A673 (cell line): ENCODE data around the gene FBXO21. TPM values are rescaled to one million over a fixed set of nuclear protein-coding genes. Genes with fewer than 3 reads are reported as not detected.

ENCODE experiments used
- BruUV-seq: library from RNA; stranded (reverse); fragments of 400-500 nt; replicated peaks from 2 replicates; lab custom pipeline; 2021; lab: Mats Ljungman, UMichigan
- CTCF ChIA-PET: fragments of 300-600 bp; sonication (Branson Sonifier 250); formaldehyde crosslinking; loops from one replicate; lab custom pipeline; 2022; ENCODE audit warnings: antibody characterized with exemption; lab: Charles Lee
- POLR2A ChIA-PET: fragments of 300-600 bp; sonication (Branson Sonifier 250); formaldehyde crosslinking; loops from one replicate; lab custom pipeline; 2022; ENCODE audit warnings: antibody characterized with exemption; ENCODE audit not compliant: low non-redundant PET; lab: Charles Lee
- DNase-seq: peaks from one replicate; pipeline ENCODE4 v3.0.0-alpha.2; 2015; ENCODE audit warnings: low spot score
- H3K27ac ChIP-seq: fragments of 200-600 bp; sonication (generic); 2 replicates; pipeline ENCODE4 v1.5.1; 2016; ENCODE audit warnings: mixed run types, low read depth, mild to moderate bottlenecking, mixed read lengths, antibody characterized with exemption, low read length; ENCODE audit not compliant: poor library complexity, severe bottlenecking
- H3K27me3 ChIP-seq: fragments of 200-600 bp; sonication (generic); replicated peaks from 2 replicates; pipeline ENCODE4 v1.6.1; 2017; ENCODE audit warnings: mixed run types, low read depth, mild to moderate bottlenecking, mixed read lengths, antibody characterized with exemption, low read length; ENCODE audit not compliant: insufficient read depth, poor library complexity
- H3K36me3 ChIP-seq: fragments of 200-600 bp; sonication (generic); 2 replicates; pipeline ENCODE4 v1.6.1; 2016; ENCODE audit warnings: mixed run types, mild to moderate bottlenecking, mixed read lengths, antibody characterized with exemption, low read length; ENCODE audit not compliant: insufficient read depth, poor library complexity, severe bottlenecking
- H3K4me1 ChIP-seq: fragments of 200-600 bp; sonication (generic); 2 replicates; pipeline ENCODE4 v1.6.1; 2017; ENCODE audit warnings: mixed run types, mild to moderate bottlenecking, mixed read lengths, antibody characterized with exemption, low read length; ENCODE audit not compliant: insufficient read depth, poor library complexity, severe bottlenecking
- H3K4me3 ChIP-seq: fragments of 200-600 bp; sonication (generic); 2 replicates; pipeline ENCODE4 v1.5.1; 2016; ENCODE audit warnings: low read depth, mixed run types, mild to moderate bottlenecking, mixed read lengths, low read length; ENCODE audit not compliant: poor library complexity, severe bottlenecking
- H3K9me3 ChIP-seq: fragments of 200-600 bp; sonication (generic); 2 replicates; pipeline ENCODE4 v1.6.1; 2016; ENCODE audit warnings: mixed run types, low read depth, mild to moderate bottlenecking, mixed read lengths, antibody characterized with exemption, low read length; ENCODE audit not compliant: poor library complexity, severe bottlenecking
- CTCF ChIP-seq: fragments of 300-800, 200-600 bp; sonication (generic); conservative IDR thresholded peaks from 2 replicates; pipeline ENCODE4 v1.5.1; 2017; ENCODE audit warnings: low read depth, mild to moderate bottlenecking, antibody characterized with exemption, low read length, moderate library complexity, mixed read lengths
- EZH2 ChIP-seq: fragments of 200-600 bp; sonication (generic); IDR thresholded peaks from 2 replicates; pipeline ENCODE4 v1.6.1; 2017; ENCODE audit warnings: borderline replicate concordance, low read depth, mild to moderate bottlenecking, mixed read lengths, antibody characterized with exemption, low read length; ENCODE audit not compliant: poor library complexity, severe bottlenecking
- intact Hi-C: fragments of 100-400 bp; cut with micrococcal nuclease; formaldehyde crosslinking; loops from one replicate; pipeline ENCODE4 v1.10.0; 2022; ENCODE audit not compliant: unreplicated experiment
- total RNA-seq: library from RNA; stranded (reverse); gene quantifications from 2 replicates; pipeline ENCODE4 v1.2.3, GENCODE V29; 2021

Gene FBXO21
- total RNA-seq, 1 experiment from 2014 or later, result 45.4 TPM

DNA sequence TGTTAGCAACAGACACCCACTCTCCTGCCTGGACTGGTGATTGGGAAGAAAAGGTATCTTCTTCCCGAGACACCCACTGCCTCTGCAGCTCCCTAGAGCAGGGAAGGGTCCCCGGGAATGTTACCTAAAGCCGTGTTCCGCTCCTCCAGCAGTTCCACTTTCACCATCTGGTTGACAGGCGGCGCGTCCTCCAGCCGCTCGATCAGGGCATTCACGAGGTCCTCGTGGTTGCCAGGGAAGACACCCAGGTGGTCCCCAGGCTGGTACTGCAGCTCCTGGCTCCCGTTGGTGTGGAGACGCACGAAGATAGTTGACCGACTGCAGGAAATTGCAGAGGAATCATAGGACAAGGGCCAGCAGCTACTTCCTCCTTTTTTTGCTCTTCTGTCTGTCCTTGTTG, 44.2 kb upstream of the FBXO21 start:
- DNase-seq, result no peak
- TF ChIP-seq CTCF (no peak), EZH2 (no peak)
- Histone ChIP-seq H3K27me3 (no peaks in the 10 kb centered on the region), H3K4me1 (peaks cover 10% of the 10 kb centered on the region), H3K36me3 (peaks cover 7% of the 10 kb centered on the region), H3K9me3 (no peaks in the 10 kb centered on the region), H3K27ac (no peak overlapping the region), H3K4me3 (no peak overlapping the region)
- ChIA-PET POLR2A (no interaction called here), CTCF (no interaction called here)
- intact Hi-C loops, result no loop called here
- no TSS peak for BruUV-seq

DNA sequence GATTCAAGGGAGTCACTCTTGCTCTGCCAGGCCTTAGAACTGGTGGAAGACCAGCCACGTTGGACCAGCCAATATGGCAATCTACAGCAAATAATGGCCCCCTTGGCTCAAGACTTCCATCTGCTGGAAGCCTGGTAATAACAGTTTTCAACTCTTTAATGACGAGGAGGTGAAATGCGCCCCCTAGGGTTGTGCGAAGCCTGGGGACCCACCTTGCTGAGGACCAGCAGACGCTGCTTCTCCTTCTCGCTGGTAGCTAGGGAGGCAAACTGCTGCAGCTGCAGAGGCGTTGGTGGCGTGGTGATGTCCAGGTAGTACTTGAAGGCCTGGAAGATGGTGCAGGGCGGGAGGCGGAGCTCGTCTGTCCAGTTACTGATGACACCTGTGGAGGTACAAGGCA, 41.5 kb upstream of the FBXO21 start:
- Histone ChIP-seq H3K36me3 (peaks cover 7% of the 10 kb centered on the region), H3K27ac (no peak overlapping the region), H3K4me3 (no peak overlapping the region), H3K27me3 (no peaks in the 10 kb centered on the region), H3K4me1 (peaks cover 10% of the 10 kb centered on the region), H3K9me3 (no peaks in the 10 kb centered on the region)
- ChIA-PET CTCF (no interaction called here), POLR2A (no interaction called here)
- no peak for DNase-seq
- no TSS peak for BruUV-seq
- no peak for TF ChIP-seq EZH2
- TF ChIP-seq CTCF, result peak; percentile 36; the same call in 1 of the 2 replicates
- intact Hi-C loops, result no loop called here

DNA sequence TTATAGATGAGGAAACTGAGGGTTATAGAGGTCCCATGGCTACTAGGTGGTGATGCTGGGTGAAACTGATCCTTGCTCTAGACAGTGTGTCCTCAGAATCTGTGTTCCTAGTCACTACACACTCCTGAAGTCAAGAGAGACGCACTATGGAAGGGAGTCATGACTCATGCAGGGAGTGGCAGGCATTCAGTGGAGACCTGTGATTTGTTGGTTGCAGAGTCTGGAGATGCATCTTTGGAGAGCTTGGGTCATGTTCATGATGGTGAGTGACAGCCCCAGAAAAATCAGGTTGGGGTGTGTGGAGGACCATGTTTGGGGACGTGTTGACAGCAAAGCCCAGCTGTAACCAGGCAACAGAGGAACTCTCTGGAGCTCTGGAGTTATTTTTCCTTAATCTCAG, 38.0 kb upstream of the FBXO21 start:
- POLR2A ChIA-PET, result no interaction called here
- no peak for DNase-seq

More for the DNA sequence above, 38.0 kb upstream of the FBXO21 start:
- no TSS peak for BruUV-seq
- CTCF ChIA-PET, result no interaction called here
- H3K27me3 ChIP-seq, result no peaks in the 10 kb centered on the region
- peaks cover 17% of the 10 kb centered on the region for H3K36me3 ChIP-seq
- TF ChIP-seq CTCF (no peak), EZH2 (no peak)
- intact Hi-C loops, result no loop called here
- H3K27ac ChIP-seq, result no peak overlapping the region
- no peaks in the 10 kb centered on the region for H3K9me3 ChIP-seq
- no peaks in the 10 kb centered on the region for H3K4me1 ChIP-seq
- no peak overlapping the region for H3K4me3 ChIP-seq
